NCI-H1417 (cell line): ENCODE data around the gene UNC45A.
A peak's percentile ranks its signal among the peaks of the same experiment; 100 is the strongest.

Experiments
- DNase-seq, 3 experiments: peaks; one replicate each; lab custom pipeline; 2025; lab: John Stamatoyannopoulos, UW

The UNC45A gene

DNA sequence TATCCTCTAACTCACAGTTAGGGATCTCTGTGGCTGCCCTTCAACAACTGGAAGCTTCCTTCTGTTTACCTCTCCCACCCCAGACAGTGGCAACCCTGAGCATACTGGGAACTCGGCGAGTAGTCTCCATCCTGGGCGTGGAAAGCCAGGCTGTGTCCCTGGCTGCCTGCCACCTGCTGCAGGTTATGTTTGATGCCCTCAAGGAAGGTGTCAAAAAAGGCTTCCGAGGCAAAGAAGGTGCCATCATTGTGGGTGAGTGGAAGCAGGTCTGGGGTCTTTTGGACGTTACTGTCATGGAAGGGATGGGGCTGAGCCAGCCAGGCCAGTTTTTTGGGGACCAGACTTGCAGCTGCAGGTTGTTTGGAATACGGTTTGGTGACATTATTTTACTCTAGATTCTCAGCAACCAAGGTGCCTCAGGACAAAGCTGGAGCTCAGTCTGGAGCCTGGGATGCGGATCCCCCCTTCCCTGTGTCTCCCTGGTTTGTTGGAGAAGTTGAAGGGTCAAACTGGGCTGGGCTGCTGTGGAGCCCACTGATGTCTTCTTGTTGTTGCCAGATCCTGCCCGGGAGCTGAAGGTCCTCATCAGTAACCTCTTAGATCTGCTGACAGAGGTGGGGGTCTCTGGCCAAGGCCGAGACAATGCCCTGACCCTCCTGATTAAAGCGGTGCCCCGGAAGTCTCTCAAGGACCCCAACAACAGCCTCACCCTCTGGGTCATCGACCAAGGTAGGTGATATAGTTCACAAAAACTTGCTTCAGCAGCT lies 7.5 kb downstream of the UNC45A start:
- no peak for DNase-seq

DNA sequence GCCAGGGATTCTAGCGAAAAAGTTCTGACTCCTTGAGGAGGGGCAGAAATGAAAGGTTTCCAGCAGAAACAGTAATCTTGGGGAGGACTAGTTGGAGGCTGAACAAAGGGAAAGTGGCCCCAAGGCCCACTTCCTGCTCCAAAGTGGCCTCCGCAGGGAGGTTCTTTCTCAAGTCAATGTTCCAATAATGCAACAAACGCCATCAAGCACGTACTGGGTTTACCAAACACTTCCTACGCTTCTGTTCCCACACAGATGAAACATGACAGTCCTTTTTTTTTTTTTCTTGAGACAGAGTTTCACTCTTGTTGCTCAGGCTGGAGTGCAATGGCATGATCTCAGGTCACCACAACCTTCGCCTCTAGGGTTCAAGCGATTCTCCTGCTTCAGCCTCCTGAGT lies 10.0 kb downstream of the UNC45A start:
- DNase-seq: no peak

DNA sequence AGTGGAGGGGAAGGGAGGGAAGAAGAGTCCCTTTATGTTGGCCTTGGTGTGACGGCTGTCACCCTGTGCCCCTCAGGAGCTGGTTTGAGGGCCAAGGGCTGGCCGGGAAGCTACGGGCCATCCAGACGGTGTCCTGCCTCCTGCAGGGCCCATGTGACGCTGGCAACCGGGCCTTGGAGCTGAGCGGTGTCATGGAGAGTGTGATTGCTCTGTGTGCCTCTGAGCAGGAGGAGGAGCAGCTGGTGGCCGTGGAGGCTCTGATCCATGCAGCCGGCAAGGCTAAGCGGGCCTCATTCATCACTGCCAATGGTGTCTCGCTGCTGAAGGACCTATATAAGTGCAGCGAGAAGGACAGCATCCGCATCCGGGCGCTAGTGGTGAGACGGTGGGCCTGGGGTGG lies 11.5 kb downstream of the UNC45A start:
- DNase-seq: no peak

DNA sequence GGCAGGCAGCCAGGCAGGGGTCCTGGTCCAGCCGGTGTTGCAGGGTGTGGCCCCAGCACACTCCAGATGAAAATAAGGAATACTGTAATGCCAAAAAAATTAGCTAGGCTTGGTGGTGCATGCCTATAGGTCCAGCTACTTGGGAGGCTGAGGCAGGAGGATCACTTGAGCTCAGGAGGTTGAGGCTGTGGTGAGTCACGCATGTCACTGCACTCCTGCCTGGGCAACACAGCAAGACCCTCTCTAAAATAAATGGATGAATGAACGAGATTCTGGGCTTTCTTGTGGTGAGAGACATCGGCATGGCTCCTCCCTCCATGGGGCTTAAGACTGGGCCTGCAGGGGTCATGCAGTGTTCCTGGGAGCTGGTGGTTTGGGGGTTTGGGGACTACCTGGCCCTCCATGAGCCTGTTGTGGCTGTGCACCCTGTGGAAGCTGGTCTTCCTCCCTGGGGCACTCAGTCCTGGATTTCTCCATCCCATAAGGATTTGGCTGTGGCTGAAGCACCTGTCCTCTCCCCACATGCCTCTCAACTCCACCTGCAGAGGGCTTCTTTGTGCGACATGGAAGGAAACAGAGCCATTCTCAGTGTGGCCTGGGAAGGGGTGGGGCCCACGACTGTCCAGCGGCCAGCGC lies 12.0 kb downstream of the UNC45A start:
- no peak for DNase-seq

DNA sequence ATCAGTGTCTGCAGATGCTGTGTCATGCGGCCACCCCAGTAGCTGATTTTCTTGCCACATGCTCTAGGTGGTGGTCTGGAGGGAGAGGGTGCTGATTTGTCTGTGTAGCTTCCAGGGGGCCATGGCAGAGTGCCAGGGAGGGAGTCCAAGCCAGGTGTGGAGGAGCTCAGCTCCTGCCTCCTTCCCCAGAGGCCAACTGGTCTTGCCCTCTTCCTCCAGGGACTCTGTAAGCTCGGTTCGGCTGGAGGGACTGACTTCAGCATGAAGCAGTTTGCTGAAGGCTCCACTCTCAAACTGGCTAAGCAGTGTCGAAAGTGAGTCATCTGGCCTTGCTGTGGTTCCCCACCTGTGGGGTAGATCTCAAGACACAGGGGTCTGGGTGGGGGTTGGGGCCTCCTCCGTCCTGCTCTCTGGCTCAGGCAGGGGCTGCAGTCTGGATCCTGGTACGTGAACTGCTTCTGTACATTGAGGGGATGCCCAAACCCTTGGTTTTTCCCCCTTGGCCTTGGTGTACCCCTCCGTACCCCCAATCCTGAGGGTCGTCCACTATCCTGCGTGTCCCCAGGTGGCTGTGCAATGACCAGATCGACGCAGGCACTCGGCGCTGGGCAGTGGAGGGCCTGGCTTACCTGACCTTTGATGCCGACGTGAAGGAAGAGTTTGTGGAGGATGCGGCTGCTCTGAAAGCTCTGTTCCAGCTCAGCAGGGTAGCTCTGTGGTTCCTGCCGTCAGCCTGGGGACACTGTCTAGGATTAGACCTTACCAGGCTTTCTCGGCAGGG lies 12.7 kb downstream of the UNC45A start:
- DNase-seq: no peak

DNA sequence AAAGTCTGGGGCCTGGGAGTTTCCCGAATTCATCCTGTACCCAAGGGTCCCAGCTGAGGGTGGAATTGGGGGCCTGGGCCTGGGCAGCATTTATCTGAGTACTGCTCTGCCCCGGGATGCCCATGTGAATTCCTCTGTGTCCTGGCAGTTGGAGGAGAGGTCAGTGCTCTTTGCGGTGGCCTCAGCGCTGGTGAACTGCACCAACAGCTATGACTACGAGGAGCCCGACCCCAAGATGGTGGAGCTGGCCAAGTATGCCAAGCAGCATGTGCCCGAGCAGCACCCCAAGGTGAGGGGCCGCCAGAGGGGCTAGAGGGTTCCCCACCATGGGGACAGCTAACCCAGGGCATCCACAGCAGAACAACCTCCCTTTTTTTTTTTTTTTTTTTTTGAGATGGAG lies 13.4 kb downstream of the UNC45A start:
- no peak for DNase-seq

DNA sequence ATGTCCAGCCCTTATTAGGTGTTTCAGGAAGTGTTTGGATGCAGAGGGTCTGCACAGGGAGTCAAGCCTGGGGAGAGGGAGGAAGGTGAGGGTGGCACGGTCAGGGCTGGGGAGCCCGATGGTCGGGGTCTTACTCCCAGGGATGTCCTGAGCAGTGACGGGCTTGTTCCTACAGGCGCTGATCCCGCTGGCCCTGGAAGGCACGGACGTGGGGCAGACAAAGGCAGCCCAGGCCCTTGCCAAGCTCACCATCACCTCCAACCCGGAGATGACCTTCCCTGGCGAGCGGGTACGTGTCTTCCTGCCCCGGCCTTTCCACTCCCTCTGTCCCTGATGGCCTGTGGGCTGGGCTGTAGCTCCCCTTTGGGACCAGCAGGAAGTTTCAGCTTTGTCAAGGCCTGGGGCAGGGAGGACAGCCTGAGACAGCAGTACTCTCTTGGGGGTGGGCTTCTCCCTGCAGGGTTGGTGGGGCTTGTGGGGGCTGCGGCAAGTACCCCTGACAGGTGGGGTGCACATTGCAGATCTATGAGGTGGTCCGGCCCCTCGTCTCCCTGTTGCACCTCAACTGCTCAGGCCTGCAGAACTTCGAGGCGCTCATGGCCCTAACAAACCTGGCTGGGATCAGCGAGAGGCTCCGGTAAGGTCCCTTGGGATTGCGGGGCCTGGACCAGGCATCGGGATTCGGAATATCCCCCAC lies 15.0 kb downstream of the UNC45A start:
- no peak for DNase-seq

DNA sequence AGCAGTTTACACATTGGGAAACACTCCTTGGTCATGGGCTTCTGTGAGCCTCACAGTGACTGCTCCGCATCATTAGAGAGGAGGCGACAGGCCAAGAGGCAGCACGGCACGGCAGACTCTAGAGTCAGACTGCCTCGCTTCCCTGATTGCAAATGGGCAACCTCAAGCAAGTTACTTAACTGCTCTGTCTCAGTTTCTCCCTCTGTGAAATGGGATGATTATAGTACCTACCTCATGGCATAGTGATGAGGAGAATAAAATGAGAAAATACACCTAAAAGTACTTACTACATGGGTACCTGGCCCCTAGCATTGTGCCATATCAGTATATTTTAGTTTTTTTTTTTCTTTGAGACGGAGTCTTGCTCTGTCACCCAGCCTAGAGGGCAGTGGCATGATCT lies 15.6 kb downstream of the UNC45A start:
- DNase-seq: no peak

DNA sequence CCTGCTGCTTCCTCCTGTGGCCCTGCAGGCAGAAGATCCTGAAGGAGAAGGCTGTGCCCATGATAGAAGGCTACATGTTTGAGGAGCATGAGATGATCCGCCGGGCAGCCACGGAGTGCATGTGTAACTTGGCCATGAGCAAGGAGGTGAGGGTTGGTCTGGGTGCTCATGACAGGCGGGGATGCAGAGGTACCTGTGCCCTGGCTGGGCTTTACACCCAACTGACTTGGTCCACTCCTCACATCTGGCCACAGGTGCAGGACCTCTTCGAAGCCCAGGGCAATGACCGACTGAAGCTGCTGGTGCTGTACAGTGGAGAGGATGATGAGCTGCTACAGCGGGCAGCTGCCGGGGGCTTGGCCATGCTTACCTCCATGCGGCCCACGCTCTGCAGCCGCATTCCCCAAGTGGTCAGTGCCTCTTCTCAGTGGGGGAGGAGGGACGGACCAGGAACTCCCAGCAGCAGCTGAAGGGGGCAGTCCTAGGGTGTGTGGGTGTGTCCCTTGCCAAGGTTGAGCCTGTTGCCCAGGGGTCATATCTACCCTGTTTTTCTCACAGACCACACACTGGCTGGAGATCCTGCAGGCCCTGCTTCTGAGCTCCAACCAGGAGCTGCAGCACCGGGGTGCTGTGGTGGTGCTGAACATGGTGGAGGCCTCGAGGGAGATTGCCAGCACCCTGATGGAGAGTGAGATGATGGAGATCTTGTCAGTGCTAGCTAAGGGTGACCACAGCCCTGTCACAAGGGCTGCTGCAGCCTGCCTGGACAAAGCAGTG lies 18.0 kb downstream of the UNC45A start:
- DNase-seq: no peak

DNA sequence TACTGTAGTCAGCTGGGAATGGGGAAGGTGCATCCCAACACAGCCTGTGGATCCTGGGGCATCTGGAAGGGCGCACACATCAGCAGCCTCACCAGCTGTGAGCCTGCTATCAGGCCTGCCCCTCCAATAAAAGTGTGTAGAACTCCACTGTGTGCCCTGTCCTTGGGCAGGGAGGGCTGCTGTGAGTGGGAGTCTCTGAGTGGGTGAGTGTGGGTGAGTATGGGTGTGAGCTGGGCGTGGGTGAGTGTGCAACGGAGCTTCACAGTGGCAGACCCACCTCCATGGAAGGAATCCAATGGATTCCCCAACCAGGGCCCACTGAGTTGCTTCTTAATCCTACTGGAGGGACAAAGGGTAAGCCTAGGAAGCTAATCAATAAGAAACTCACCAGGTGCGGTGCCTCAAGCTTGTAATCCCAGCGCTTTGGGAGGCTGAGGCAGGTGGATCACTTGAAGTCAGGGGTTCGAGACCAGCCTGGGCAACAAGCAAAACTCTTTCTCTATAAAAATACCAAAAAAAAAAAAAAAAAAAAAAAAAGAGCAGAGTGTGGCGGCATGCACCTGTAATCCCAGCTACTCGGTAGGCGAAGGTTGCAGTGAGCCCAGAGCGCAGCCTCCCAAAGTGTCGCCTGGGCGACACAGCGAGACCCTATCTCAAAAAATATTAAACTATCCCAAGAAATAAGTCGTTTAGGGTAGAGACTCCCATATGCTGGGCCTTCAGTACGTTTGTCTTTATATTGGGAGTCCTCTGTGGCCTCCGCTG lies 19.0 kb downstream of the UNC45A start:
- DNase-seq: no peak

DNA sequence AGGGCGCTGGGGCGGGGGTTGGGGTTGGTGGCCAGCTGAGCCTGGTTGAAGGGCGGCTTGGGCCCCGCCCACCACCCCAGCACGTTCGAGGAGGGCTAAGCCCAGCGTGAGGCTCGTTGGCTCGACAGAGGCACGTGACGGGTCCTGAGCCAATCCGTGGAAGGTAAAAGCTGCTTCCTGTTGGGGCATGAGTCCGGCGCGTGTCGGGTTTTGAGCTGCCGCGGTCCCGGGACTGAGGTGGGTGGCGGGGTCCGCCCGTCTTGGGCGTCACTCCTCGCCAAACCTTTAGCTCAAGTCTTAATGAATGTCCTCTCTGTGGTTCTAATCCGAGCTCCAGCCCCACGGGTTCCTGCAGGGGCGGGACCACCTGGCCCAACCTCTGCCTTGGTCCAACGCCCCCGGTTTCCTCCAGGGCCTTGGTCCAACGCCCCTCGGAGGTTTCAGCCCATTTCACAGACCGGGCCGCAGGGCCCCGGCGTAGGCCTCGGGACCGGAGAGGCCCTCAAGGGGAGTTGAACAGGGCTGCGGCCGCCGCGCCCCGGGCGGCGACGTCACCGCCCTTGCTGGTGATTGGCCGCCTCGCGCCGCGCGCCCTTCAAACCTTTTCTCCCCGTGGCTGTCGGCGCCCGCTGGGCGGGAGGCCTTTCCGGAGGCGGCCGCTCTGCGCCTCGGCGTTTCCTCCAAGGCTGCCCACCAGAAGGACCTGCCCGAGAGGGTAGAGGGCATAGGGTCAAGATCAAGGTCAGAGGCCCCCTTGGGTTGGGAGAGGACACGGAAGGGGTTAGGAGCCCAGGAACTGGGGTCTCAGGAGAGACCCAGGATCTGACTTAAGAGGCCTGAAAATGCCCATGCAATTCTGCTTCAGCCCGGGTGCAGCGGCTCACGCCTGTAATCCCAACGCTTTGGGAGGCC lies 19.9 kb downstream of the UNC45A start, which contains the start of gene RCCD1:
RCCD1 (plus strand) TSS at position 173 of the 912 bp plus-strand sequence. CDS start 1,851 bp downstream, outside the sequence.
- peak; percentile 93 to 97 (median 95) for DNase-seq

DNA sequence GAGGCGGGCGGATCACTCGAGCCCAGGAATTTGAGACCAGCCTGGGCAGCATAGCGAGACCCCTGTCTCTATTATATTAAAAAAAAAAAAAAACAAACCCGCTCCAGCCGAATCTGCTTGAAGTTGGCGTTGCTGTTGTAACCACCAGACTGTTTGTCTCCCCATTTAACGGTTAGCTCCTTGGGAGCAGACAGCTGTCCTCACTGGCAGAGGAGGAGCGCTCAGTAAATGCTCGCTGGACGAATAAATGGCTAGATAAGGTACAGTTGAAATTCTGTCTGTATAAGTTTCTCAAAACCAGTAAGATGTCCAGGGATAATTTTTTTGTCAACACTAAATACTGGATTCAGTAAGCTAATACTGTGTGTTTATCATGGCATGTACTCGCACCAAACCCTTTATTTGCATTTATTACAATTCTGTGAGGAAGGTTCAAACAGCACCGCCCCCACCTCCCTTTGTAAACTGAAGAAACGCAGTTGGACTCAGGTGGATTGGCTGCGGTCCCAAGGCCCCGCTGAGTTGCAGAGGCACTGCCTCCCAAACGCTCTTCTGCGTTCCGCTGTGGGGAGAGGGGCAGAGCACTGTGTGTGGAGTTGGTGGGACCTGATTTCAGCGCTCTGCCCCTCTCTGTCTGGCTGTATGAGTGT lies 20.7 kb downstream of the UNC45A start:
- DNase-seq: peak; percentile 37 to 79 (median 61)

DNA sequence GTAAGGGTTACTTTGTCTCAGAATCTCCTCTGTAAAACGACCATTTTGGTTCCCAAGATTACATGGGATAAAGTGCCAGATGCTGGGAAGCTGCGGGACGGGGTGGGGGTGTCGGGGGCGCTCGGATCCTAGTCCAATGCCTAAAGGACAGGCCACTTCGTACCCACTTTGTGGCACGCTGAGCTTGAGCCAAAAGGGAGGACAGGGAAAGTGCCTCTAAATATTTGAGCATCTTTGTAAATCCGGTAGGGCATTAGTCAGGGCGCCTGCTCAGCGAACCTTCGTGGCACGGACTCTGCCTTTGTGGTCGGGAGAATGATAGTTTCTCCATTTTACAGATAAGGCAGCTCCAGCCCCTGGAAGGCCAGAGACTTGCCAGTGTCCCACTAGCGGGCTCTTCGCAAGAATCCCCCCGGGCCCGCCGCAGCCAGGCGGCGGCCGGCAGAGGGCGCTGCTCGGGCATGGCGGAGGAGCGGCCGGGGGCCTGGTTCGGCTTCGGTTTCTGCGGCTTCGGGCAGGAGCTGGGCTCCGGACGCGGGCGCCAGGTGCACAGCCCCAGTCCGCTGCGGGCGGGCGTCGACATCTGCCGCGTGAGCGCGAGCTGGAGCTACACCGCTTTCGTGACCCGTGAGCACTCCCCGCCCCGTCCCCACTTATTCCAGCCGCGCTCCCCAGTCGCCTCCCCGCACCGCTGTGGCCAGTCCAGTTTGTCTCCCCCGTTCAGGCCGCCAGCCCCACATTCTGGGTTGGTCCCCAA lies 21.4 kb downstream of the UNC45A start:
- peak; percentile 84 to 88 (median 88) for DNase-seq

DNA sequence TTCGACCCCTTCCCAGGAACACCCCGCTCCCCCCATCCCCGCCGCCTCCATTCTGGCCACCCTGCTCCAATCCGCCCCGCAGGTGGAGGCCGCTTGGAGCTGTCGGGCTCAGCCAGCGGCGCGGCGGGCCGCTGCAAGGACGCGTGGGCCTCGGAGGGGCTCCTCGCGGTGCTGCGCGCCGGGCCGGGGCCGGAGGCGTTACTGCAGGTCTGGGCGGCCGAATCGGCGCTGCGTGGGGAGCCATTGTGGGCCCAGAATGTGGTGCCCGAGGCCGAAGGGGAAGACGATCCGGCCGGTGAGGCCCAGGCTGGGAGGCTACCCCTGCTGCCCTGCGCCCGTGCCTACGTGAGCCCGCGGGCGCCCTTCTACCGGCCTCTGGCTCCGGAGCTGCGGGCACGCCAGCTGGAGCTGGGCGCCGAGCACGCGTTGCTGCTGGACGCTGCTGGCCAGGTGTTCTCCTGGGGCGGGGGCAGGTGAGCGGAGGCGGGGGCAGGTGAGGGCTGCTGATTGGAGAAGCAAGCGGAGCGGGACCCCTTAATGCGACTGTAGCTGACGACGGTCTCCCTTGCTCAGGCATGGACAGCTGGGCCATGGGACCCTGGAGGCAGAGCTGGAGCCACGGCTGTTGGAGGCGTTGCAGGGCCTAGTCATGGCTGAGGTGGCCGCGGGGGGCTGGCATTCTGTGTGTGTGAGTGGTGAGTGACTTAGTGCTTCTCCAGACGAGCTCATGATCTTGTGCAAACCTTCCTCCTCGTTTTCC lies 22.1 kb downstream of the UNC45A start:
- peak; percentile 47 to 77 (median 73) for DNase-seq

DNA sequence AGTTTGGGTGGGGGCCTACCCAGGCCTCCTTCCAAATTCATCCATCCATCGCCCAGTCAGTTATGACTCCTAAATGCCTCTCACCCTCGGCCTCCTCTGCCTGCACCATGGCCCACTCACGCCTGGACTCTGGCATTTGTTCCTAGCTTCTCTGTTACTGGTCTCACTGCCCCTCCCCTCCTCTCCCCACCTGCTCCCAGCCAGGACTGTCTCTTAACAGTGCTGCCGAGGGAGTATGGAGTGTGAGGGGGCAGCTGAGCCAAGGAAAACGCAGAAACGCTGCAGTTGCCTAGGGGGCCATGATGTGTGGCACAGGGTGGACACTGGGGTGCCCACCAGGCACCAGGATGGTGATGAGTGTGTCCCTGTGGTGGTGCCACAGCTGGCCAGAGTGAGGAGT lies 22.7 kb downstream of the UNC45A start:
- no peak for DNase-seq

DNA sequence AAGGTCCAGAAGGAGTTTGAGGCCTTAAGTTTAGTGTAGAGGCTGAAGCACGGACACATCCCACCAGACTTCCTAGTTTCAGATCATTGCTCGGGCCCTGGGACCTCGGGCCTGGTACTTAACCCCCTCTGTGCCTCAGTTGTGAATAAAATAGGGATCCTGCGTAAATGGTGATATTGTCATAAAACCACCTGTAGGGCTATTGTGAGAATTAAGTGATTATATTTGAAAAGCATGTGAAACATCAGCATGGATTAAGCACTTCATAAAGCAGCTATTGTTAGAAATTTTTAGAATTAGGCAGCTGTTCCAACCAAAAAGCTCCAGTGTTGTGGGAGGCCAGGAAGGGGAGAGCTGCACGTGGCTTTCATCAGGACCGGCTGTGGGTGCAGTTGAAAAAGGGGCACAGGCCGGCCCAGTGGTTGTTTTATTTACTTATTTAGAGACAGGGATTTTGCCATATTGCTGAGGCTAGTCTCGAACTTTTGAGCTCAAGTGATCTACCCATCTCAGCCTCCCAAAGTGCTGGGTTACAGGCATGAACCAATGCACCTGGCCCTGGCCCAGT lies 24.0 kb downstream of the UNC45A start:
- DNase-seq: no peak

DNA sequence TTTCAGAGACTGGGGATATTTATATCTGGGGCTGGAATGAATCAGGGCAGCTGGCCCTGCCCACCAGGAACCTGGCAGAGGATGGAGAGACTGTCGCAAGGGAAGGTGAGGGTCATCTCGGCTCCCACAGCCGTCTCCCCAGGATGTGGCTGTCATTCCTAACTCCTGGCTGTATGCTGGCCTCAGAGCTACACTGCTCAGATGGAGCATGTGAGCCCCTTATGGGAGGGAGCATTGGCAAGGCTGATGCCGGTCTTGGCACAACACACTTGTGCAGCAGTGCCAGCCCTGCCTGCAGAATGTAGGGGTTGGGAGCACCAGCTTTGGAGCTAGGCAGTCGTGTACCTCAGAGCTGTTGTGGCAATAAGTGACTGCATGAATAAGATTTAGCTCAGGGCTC lies 24.8 kb downstream of the UNC45A start:
- DNase-seq: no peak
